Stimulated activated naive CD8-positive, alpha-beta T cell treated with anti-CD3 and anti-CD28 coated beads, Interleukin-15, Interleukin-2, amounts not matched to agents 100 ng/mL and 50 ng/mL, for 24 hours (primary cell): ENCODE results near the gene ALDH3B1.
A peak's percentile ranks its signal among the peaks of the same experiment; 100 is the strongest.
"Not testable (repeated sequence)": the region's sequence is repeated elsewhere in the genome, so short reads cannot be mapped to it uniquely, and the experiment has no call there.

Experiments used
- H3K27ac Mint-ChIP-seq: one replicate; pipeline ENCODE4 v1.8.0; 2021; ENCODE audit warnings: mild to moderate bottlenecking, mixed read lengths
- H3K27me3 Mint-ChIP-seq: one replicate; pipeline ENCODE4 v1.8.0; 2021; ENCODE audit warnings: mixed read lengths
- H3K36me3 Mint-ChIP-seq: one replicate; pipeline ENCODE4 v1.8.0; 2021; ENCODE audit warnings: low read depth, mixed read lengths
- H3K4me1 Mint-ChIP-seq: one replicate; pipeline ENCODE4 v1.8.0; 2021; ENCODE audit warnings: low read depth, mixed read lengths
- H3K4me3 Mint-ChIP-seq: one replicate; pipeline ENCODE4 v1.8.0; 2021; ENCODE audit warnings: mild to moderate bottlenecking, mixed read lengths
- H3K9me3 Mint-ChIP-seq: one replicate; pipeline ENCODE4 v1.8.0; 2021; ENCODE audit warnings: mixed read lengths

Gene ALDH3B1

GRCh38 chr11:67993821-67994220 is 16.3 kb upstream of the ALDH3B1 start:
- peaks cover 24% of the 10 kb centered on the region for H3K4me1 Mint-ChIP-seq
- H3K4me3 Mint-ChIP-seq, H3K27ac Mint-ChIP-seq, H3K9me3 Mint-ChIP-seq, H3K27me3 Mint-ChIP-seq, H3K36me3 Mint-ChIP-seq: not testable (repeated sequence)

GRCh38 chr11:67994387-67994786 is 15.7 kb upstream of the ALDH3B1 start:
- not testable (repeated sequence) for H3K27me3 Mint-ChIP-seq, H3K36me3 Mint-ChIP-seq, H3K9me3 Mint-ChIP-seq, H3K27ac Mint-ChIP-seq, H3K4me3 Mint-ChIP-seq
- H3K4me1 Mint-ChIP-seq, result peaks cover 24% of the 10 kb centered on the region

GRCh38 chr11:67995129-67995528 is 15.0 kb upstream of the ALDH3B1 start:
- not testable (repeated sequence) for H3K9me3 Mint-ChIP-seq, H3K27me3 Mint-ChIP-seq, H3K27ac Mint-ChIP-seq, H3K4me3 Mint-ChIP-seq, H3K36me3 Mint-ChIP-seq
- peaks cover 24% of the 10 kb centered on the region for H3K4me1 Mint-ChIP-seq

- H3K9me3 Mint-ChIP-seq, H3K27me3 Mint-ChIP-seq, H3K4me3 Mint-ChIP-seq, H3K36me3 Mint-ChIP-seq, H3K27ac Mint-ChIP-seq: not testable (repeated sequence)
- peaks cover 24% of the 10 kb centered on the region for H3K4me1 Mint-ChIP-seq
These were observed 14.5 kb upstream of the ALDH3B1 start for GRCh38 chr11:67995579-67995978.

GRCh38 chr11:67996051-67996450 is 14.1 kb upstream of the ALDH3B1 start:
- Mint-ChIP-seq H3K4me3 (no peak overlapping the region), H3K9me3 (no peaks in the 10 kb centered on the region), H3K27me3 (no peaks in the 10 kb centered on the region), H3K4me1 (peaks cover 24% of the 10 kb centered on the region), H3K36me3 (peaks cover 8% of the 10 kb centered on the region), H3K27ac (no peak overlapping the region)

GRCh38 chr11:67996622-67997474 is 13.3 kb upstream of the ALDH3B1 start:
- Mint-ChIP-seq H3K27ac (no peak overlapping the region), H3K4me1 (peaks cover 24% of the 10 kb centered on the region), H3K4me3 (no peak overlapping the region)

GRCh38 chr11:67997475-67997921 is 12.6 kb upstream of the ALDH3B1 start:
- Mint-ChIP-seq H3K9me3 (no peaks in the 10 kb centered on the region), H3K27me3 (no peaks in the 10 kb centered on the region), H3K4me3 (no peak overlapping the region), H3K4me1 (peaks cover 29% of the 10 kb centered on the region), H3K27ac (no peak overlapping the region), H3K36me3 (peaks cover 8% of the 10 kb centered on the region)

More at GRCh38 chr11:67996622-67997474, 13.3 kb upstream of the ALDH3B1 start:
- Mint-ChIP-seq H3K9me3 (no peaks in the 10 kb centered on the region), H3K36me3 (peaks cover 8% of the 10 kb centered on the region), H3K27me3 (no peaks in the 10 kb centered on the region)

GRCh38 chr11:67998150-67999045 is 11.7 kb upstream of the ALDH3B1 start:
- Mint-ChIP-seq H3K4me3 (no peak overlapping the region), H3K9me3 (no peaks in the 10 kb centered on the region), H3K4me1 (peaks cover 36% of the 10 kb centered on the region), H3K36me3 (peaks cover 8% of the 10 kb centered on the region), H3K27ac (peak overlapping the region; percentile 47), H3K27me3 (no peaks in the 10 kb centered on the region)

- Mint-ChIP-seq H3K4me1 (peaks cover 34% of the 10 kb centered on the region), H3K27ac (no peak overlapping the region), H3K27me3 (no peaks in the 10 kb centered on the region)
These were observed 10.9 kb upstream of the ALDH3B1 start for GRCh38 chr11:67999201-67999629.

GRCh38 chr11:67999704-68000103 is 10.4 kb upstream of the ALDH3B1 start:
- no peak overlapping the region for H3K4me3 Mint-ChIP-seq
- no peaks in the 10 kb centered on the region for H3K9me3 Mint-ChIP-seq
- H3K4me1 Mint-ChIP-seq, result peaks cover 37% of the 10 kb centered on the region
- H3K27ac Mint-ChIP-seq, result no peak overlapping the region
- H3K27me3 Mint-ChIP-seq, result no peaks in the 10 kb centered on the region
- peaks cover 8% of the 10 kb centered on the region for H3K36me3 Mint-ChIP-seq

More at GRCh38 chr11:67999201-67999629, 10.9 kb upstream of the ALDH3B1 start:
- no peak overlapping the region for H3K4me3 Mint-ChIP-seq
- H3K36me3 Mint-ChIP-seq, result peaks cover 8% of the 10 kb centered on the region
- no peaks in the 10 kb centered on the region for H3K9me3 Mint-ChIP-seq

- Mint-ChIP-seq H3K9me3 (no peaks in the 10 kb centered on the region), H3K27ac (peak overlapping the region; percentile 34), H3K36me3 (no peaks in the 10 kb centered on the region), H3K4me3 (peak overlapping the region; percentile 78), H3K4me1 (peaks cover 35% of the 10 kb centered on the region), H3K27me3 (no peaks in the 10 kb centered on the region)
These were observed 7.6 kb upstream of the ALDH3B1 start for GRCh38 chr11:68002575-68002937.

- Mint-ChIP-seq H3K27me3 (no peaks in the 10 kb centered on the region), H3K36me3 (no peaks in the 10 kb centered on the region), H3K27ac (no peak overlapping the region), H3K4me3 (peak overlapping the region; percentile 78), H3K9me3 (no peaks in the 10 kb centered on the region), H3K4me1 (peaks cover 31% of the 10 kb centered on the region)
These were observed 6.9 kb upstream of the ALDH3B1 start for GRCh38 chr11:68002938-68003845.

GRCh38 chr11:68003846-68004550 is 6.1 kb upstream of the ALDH3B1 start, which contains the start of gene UNC93B1:
UNC93B1 (minus strand) TSS chr11:68004097; CDS start chr11:68004043, 54 bp downstream.
- Mint-ChIP-seq H3K9me3 (no peaks in the 10 kb centered on the region), H3K4me3 (peak within 1 kb of the TSS; percentile 78), H3K27me3 (no peaks in the 10 kb centered on the region), H3K36me3 (no peaks in the 10 kb centered on the region), H3K27ac (peak within 1 kb of the TSS; percentile 84), H3K4me1 (peaks cover 30% of the 10 kb centered on the region)
